ENCODE data around the gene SMIM7. TPM values are rescaled to one million over a fixed set of nuclear protein-coding genes. Genes with fewer than 3 reads are reported as not detected.

SMIM7 gene
- total and polyA plus RNA-seq, 5 donors from 2014 or later: 61.5 to 73.1 (median 66.8) TPM

DNA sequence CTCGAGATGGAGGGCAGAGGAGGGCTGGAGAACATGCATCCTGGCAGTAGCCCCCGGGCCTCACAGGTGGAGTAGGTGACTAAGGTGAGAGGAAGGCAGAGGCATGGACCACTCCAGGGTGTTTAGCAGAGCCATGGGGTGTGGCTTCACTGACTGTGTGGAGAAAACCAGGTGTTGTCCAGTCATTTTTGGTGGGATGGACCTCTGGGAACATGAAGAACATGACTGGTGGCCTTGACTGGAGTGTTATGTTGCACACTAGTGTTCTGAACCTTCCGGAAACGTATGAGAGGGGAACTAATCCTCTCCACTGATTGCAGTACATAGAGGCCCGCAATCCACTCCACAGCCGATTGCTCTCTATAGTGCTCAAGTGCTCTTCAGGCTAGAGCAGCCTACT lies 48.8 kb downstream of the SMIM7 start:
- Mint-ChIP-seq H3K27me3 (no peaks in the 10 kb centered on the region), H3K36me3 (peaks cover 8% of the 10 kb centered on the region), H3K4me3 (no peak overlapping the region), H3K4me1 (peaks cover 13 to 78% (median 46%) of the 10 kb centered on the region in 4 donors), H3K9me3 (no peaks in the 10 kb centered on the region), H3K27ac (peak overlapping the region; percentile 9 to 75 (median 68))
- H3K9me3 ChIP-seq (ENCODE audit: control insufficient read depth in 2 of 2, low read length in 2 of 2): no peaks in the 10 kb centered on the region
- H3K4me3 ChIP-seq (ENCODE audit: low read depth, low read length): no peak overlapping the region
- H3K36me3 ChIP-seq (ENCODE audit: control insufficient read depth, insufficient read depth, low read length): no peaks in the 10 kb centered on the region
- ATAC-seq (ENCODE audit: low read depth in 2 of 2): no peak
- no peaks in the 10 kb centered on the region for H3K27me3 ChIP-seq (ENCODE audit: control insufficient read depth, insufficient read depth, low read length)
- DNase-seq: no peak
- H3K27ac ChIP-seq (ENCODE audit: insufficient read depth, low read length, poor library complexity, severe bottlenecking): no peak overlapping the region
- H3K4me1 ChIP-seq (ENCODE audit: control insufficient read depth, insufficient read depth, low read length, poor library complexity, severe bottlenecking): peaks cover 22% of the 10 kb centered on the region

DNA sequence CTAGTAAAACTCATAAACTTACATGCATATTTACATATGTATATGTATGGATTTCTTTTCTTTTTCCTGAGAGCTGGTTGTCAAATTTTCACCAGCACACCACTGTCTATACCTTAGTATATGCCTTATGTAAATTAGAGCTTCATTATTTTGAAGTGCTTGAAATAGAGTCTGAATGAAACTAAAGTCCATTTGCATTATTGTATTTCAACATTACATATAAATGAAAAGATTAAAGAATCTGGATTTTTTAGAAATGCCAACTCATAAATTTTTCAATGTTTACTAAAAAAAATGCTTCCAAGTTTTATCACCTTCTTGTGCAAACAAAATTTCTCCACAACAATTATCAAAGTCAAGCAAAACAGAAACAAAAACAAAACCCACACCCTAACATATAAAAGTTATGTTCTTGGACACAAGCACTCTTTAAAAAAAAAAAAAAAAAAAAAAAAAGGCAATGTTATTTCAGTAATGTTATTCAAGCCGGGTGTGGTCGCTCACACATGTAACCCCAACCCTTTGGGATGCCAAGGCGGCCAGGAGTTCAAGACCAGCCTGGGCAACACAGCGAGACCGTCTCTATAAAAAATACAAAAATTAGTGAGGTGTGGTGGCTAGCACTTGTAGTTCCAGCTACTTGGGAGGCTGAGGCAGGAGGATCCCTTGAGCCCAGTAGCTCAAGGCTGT lies 50.3 kb downstream of the SMIM7 start:
- no peaks in the 10 kb centered on the region for H3K27me3 ChIP-seq (ENCODE audit: control insufficient read depth, insufficient read depth, low read length)
- Mint-ChIP-seq H3K9me3 (no peaks in the 10 kb centered on the region), H3K4me1 (peaks cover 13 to 78% (median 44%) of the 10 kb centered on the region in 4 donors), H3K27ac (no peak overlapping the region), H3K4me3 (no peak overlapping the region), H3K27me3 (no peaks in the 10 kb centered on the region), H3K36me3 (peaks cover 4% of the 10 kb centered on the region)
- H3K36me3 ChIP-seq (ENCODE audit: control insufficient read depth, insufficient read depth, low read length): no peaks in the 10 kb centered on the region
- H3K27ac ChIP-seq (ENCODE audit: insufficient read depth, low read length, poor library complexity, severe bottlenecking): no peak overlapping the region
- H3K4me3 ChIP-seq (ENCODE audit: low read depth, low read length): no peak overlapping the region
- no peak for DNase-seq
- no peak for ATAC-seq (ENCODE audit: low read depth in 2 of 2)
- H3K4me1 ChIP-seq (ENCODE audit: control insufficient read depth, insufficient read depth, low read length, poor library complexity, severe bottlenecking): peaks cover 11% of the 10 kb centered on the region
- no peaks in the 10 kb centered on the region for H3K9me3 ChIP-seq (ENCODE audit: control insufficient read depth in 2 of 2, low read length in 2 of 2)

DNA sequence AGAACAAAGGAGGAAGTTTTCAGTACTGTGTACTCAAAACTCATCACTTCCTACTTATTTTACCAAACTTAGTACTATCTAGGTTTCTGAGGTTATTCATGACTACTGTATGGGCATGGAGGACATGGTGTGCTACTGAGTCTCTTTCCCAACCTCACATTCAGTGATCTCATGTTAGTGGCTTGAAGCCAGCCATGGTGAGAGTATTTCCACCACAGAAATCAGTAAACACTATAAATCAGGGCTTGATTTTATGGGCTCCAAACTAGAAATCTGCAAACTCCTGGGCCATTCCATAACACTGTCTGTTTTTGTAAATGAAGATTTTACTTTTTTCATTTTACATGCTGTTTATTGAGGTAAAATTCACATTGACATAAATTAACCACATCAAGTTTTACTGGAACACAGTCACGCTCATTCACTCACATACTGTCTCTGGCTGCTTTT lies 51.6 kb downstream of the SMIM7 start:
- Mint-ChIP-seq H3K4me3 (peak overlapping the region in 1 of 4 donors; percentile 3), H3K36me3 (peaks cover 4% of the 10 kb centered on the region), H3K4me1 (peaks cover 13 to 73% (median 46%) of the 10 kb centered on the region in 4 donors), H3K27ac (peak overlapping the region in 2 of 3 donors; percentile 75 to 89), H3K9me3 (no peaks in the 10 kb centered on the region), H3K27me3 (no peaks in the 10 kb centered on the region)
- Histone ChIP-seq H3K36me3 (ENCODE audit: control insufficient read depth, insufficient read depth, low read length) (no peaks in the 10 kb centered on the region), H3K4me1 (ENCODE audit: control insufficient read depth, insufficient read depth, low read length, poor library complexity, severe bottlenecking) (peaks cover 11% of the 10 kb centered on the region), H3K27me3 (ENCODE audit: control insufficient read depth, insufficient read depth, low read length) (no peaks in the 10 kb centered on the region), H3K4me3 (ENCODE audit: low read depth, low read length) (no peak overlapping the region), H3K9me3 (ENCODE audit: control insufficient read depth in 2 of 2, low read length in 2 of 2) (no peaks in the 10 kb centered on the region), H3K27ac (ENCODE audit: insufficient read depth, low read length, poor library complexity, severe bottlenecking) (no peak overlapping the region)
- ATAC-seq (ENCODE audit: low read depth in 2 of 2): no peak
- no peak for DNase-seq

DNA sequence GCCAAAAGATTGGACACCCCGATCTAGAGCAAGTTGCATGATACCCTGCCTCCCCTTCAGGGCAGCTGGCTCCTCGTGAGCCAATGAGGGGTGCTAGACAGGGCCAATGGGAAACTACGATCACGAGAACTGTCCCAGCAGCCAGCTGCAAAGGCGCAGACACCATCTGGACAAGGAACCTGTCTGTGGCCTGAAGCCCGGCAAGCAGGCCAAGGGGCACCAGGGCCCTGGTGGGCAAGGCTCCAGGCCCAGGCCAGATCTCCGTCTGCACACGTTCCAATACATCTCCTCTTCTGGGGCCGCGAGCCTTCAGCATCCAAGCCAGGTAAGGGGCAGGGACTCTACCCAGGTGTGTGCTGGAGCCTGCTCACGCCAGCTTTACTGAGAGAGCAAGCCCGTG lies 52.1 kb downstream of the SMIM7 start:
- Mint-ChIP-seq H3K4me1 (peaks cover 13 to 69% (median 46%) of the 10 kb centered on the region in 4 donors), H3K4me3 (no peak overlapping the region), H3K27me3 (no peaks in the 10 kb centered on the region), H3K9me3 (no peaks in the 10 kb centered on the region), H3K36me3 (peaks cover 4% of the 10 kb centered on the region), H3K27ac (peak overlapping the region in 2 of 3 donors; percentile 75 to 89)
- no peaks in the 10 kb centered on the region for H3K9me3 ChIP-seq (ENCODE audit: control insufficient read depth in 2 of 2, low read length in 2 of 2)
- peaks cover 11% of the 10 kb centered on the region for H3K4me1 ChIP-seq (ENCODE audit: control insufficient read depth, insufficient read depth, low read length, poor library complexity, severe bottlenecking)
- H3K4me3 ChIP-seq (ENCODE audit: low read depth, low read length): no peak overlapping the region
- no peak for ATAC-seq (ENCODE audit: low read depth in 2 of 2)
- H3K27ac ChIP-seq (ENCODE audit: insufficient read depth, low read length, poor library complexity, severe bottlenecking): no peak overlapping the region
- no peaks in the 10 kb centered on the region for H3K27me3 ChIP-seq (ENCODE audit: control insufficient read depth, insufficient read depth, low read length)
- no peaks in the 10 kb centered on the region for H3K36me3 ChIP-seq (ENCODE audit: control insufficient read depth, insufficient read depth, low read length)
- DNase-seq: no peak

DNA sequence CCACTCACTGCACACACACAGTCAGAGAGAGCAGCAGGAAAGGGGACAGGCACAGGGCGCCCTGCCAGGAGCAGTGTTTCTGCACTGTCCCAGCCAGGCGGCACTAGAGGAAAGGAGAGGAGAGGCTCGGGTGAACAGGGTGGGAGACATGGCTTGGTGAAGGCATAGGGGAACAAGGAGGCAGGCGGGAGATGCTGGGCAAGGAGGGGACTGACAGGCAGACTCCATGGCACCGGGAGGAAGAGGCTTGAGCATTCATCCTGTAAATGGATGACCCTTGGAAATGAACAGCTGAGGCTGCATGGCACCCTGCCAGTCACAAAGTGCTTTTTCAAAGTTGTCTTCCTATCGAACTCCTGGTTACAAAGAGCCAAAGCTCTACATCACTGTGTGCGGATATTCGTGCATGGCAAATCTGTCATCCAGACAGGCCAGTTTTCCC lies 54.4 kb downstream of the SMIM7 start:
- H3K9me3 Mint-ChIP-seq: no peaks in the 10 kb centered on the region
- H3K36me3 Mint-ChIP-seq: peaks cover 4% of the 10 kb centered on the region
- H3K4me3 Mint-ChIP-seq: peak overlapping the region in 2 of 4 donors; percentile 50 to 61
- no peak overlapping the region for H3K27ac ChIP-seq (ENCODE audit: insufficient read depth, low read length, poor library complexity, severe bottlenecking)
- DNase-seq (no peak), ATAC-seq (ENCODE audit: low read depth in 2 of 2) (no peak)
- H3K9me3 ChIP-seq (ENCODE audit: control insufficient read depth in 2 of 2, low read length in 2 of 2): no peaks in the 10 kb centered on the region
- H3K27me3 ChIP-seq (ENCODE audit: control insufficient read depth, insufficient read depth, low read length): no peaks in the 10 kb centered on the region
- H3K27me3 Mint-ChIP-seq: no peaks in the 10 kb centered on the region
- peaks cover 7 to 64% (median 35%) of the 10 kb centered on the region in 4 donors for H3K4me1 Mint-ChIP-seq
- peak overlapping the region; percentile 25 to 72 (median 58) for H3K27ac Mint-ChIP-seq
- H3K4me1 ChIP-seq (ENCODE audit: control insufficient read depth, insufficient read depth, low read length, poor library complexity, severe bottlenecking): peaks cover 11% of the 10 kb centered on the region
- H3K4me3 ChIP-seq (ENCODE audit: low read depth, low read length): no peak overlapping the region
- H3K36me3 ChIP-seq (ENCODE audit: control insufficient read depth, insufficient read depth, low read length): no peaks in the 10 kb centered on the region

DNA sequence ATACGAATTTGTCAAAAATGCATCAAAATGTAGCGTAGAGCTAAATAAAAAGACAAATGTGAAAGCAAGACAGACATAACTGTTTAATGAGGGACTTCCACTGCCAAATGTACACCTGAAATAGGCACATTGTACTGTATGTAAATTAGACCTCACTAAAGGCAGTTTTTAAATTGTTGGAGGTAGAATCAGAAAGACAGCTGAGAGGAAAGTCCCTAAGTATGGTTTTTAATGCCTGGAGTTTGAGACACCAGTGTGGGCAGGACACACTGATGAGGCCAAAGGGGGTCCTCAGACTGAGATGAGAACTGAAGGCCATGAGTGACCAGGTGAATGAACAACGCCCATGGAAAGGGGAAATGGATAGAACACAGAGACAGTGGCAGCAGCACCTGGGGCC lies 54.8 kb downstream of the SMIM7 start:
- Histone ChIP-seq H3K27me3 (ENCODE audit: control insufficient read depth, insufficient read depth, low read length) (no peaks in the 10 kb centered on the region), H3K36me3 (ENCODE audit: control insufficient read depth, insufficient read depth, low read length) (no peaks in the 10 kb centered on the region), H3K4me1 (ENCODE audit: control insufficient read depth, insufficient read depth, low read length, poor library complexity, severe bottlenecking) (peaks cover 11% of the 10 kb centered on the region), H3K9me3 (ENCODE audit: control insufficient read depth in 2 of 2, low read length in 2 of 2) (no peaks in the 10 kb centered on the region), H3K4me3 (ENCODE audit: low read depth, low read length) (no peak overlapping the region), H3K27ac (ENCODE audit: insufficient read depth, low read length, poor library complexity, severe bottlenecking) (no peak overlapping the region)
- Mint-ChIP-seq H3K36me3 (peaks cover 4% of the 10 kb centered on the region), H3K9me3 (no peaks in the 10 kb centered on the region), H3K27me3 (no peaks in the 10 kb centered on the region), H3K4me1 (peaks cover 6 to 66% (median 35%) of the 10 kb centered on the region in 4 donors), H3K27ac (peak overlapping the region in 1 of 3 donors; percentile 72), H3K4me3 (peak overlapping the region in 1 of 4 donors; percentile 50)
- ATAC-seq (ENCODE audit: low read depth in 2 of 2) (no peak), DNase-seq (no peak)

DNA sequence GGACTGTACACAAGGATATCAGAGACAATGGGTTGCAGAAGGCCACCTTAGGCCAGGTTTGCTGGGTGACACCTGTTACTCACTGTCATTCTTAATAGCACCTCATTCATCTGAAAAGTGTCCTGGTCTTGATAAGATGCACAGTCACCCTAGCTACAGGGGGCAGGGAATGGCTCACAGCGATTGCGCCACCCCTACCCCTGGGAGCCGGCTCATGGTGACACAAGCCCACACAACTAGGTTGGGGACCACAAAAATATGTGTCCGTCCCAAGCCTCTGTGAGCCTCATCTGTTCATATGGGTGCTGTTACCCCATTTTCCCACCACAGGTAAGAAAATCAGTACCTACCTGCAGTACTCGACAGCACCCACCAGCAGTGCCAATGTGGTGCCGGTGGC lies 55.3 kb downstream of the SMIM7 start:
- H3K9me3 ChIP-seq (ENCODE audit: control insufficient read depth in 2 of 2, low read length in 2 of 2): no peaks in the 10 kb centered on the region
- no peak for DNase-seq
- Mint-ChIP-seq H3K4me3 (no peak overlapping the region), H3K4me1 (peaks cover 6 to 65% (median 34%) of the 10 kb centered on the region in 4 donors), H3K9me3 (no peaks in the 10 kb centered on the region), H3K27me3 (no peaks in the 10 kb centered on the region), H3K27ac (peak overlapping the region in 2 of 3 donors; percentile 56 to 62), H3K36me3 (peaks cover 4% of the 10 kb centered on the region)
- no peak for ATAC-seq (ENCODE audit: low read depth in 2 of 2)
- peaks cover 8% of the 10 kb centered on the region for H3K4me1 ChIP-seq (ENCODE audit: control insufficient read depth, insufficient read depth, low read length, poor library complexity, severe bottlenecking)
- H3K27me3 ChIP-seq (ENCODE audit: control insufficient read depth, insufficient read depth, low read length): no peaks in the 10 kb centered on the region
- no peaks in the 10 kb centered on the region for H3K36me3 ChIP-seq (ENCODE audit: control insufficient read depth, insufficient read depth, low read length)
- H3K4me3 ChIP-seq (ENCODE audit: low read depth, low read length): no peak overlapping the region
- no peak overlapping the region for H3K27ac ChIP-seq (ENCODE audit: insufficient read depth, low read length, poor library complexity, severe bottlenecking)

DNA sequence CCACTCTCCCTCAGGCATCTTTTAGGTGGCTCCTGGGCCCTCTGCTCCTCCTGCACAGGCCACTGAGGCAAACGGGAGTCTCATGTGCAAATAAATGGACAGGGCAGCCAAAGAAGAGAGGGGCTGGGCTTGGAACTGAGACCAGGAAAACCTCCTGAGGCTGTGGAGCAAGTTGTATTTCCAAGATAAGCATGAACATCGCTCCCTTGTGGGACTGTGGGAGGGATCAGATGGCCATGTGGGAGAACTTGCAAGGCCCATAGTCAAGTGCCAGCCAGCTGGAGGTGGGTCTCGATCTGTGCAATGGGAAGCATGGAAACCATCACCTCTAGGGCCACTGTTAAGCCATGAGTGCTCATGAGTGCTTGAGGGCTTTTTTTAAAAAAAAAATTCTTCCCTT lies 56.9 kb downstream of the SMIM7 start:
- ATAC-seq (ENCODE audit: low read depth in 2 of 2): no peak
- no peak for DNase-seq
- no peaks in the 10 kb centered on the region for H3K9me3 Mint-ChIP-seq
- peaks cover 0 to 64% (median 32%) of the 10 kb centered on the region in 4 donors for H3K4me1 Mint-ChIP-seq
- no peak overlapping the region for H3K4me3 Mint-ChIP-seq
- Histone ChIP-seq H3K4me3 (ENCODE audit: low read depth, low read length) (no peak overlapping the region), H3K9me3 (ENCODE audit: control insufficient read depth in 2 of 2, low read length in 2 of 2) (no peaks in the 10 kb centered on the region), H3K4me1 (ENCODE audit: control insufficient read depth, insufficient read depth, low read length, poor library complexity, severe bottlenecking) (peaks cover 5% of the 10 kb centered on the region), H3K27me3 (ENCODE audit: control insufficient read depth, insufficient read depth, low read length) (no peaks in the 10 kb centered on the region), H3K27ac (ENCODE audit: insufficient read depth, low read length, poor library complexity, severe bottlenecking) (no peak overlapping the region), H3K36me3 (ENCODE audit: control insufficient read depth, insufficient read depth, low read length) (no peaks in the 10 kb centered on the region)
- no peaks in the 10 kb centered on the region for H3K27me3 Mint-ChIP-seq
- H3K27ac Mint-ChIP-seq: no peak overlapping the region
- H3K36me3 Mint-ChIP-seq: peaks cover 4% of the 10 kb centered on the region
